HUES64 (cell line): ENCODE measurements around the gene KCNH1.
"Not testable (repeated sequence)": the region's sequence is repeated elsewhere in the genome, so short reads cannot be mapped to it uniquely, and the experiment has no call there.

Experiments used
- H3K27ac ChIP-seq: 2 replicates; pipeline ENCODE4 v1.7.0; 2013; ENCODE audit warnings: low read depth, low read length, inconsistent platforms
- H3K27me3 ChIP-seq: 2 replicates; pipeline ENCODE4 v1.6.1; 2013; ENCODE audit warnings: mild to moderate bottlenecking, low read length; ENCODE audit not compliant: insufficient read depth
- H3K36me3 ChIP-seq: 2 replicates; pipeline ENCODE4 v1.6.1; 2013; ENCODE audit warnings: mild to moderate bottlenecking, low read length; ENCODE audit not compliant: insufficient read depth
- H3K4me1 ChIP-seq: 2 replicates; pipeline ENCODE4 v1.6.1; 2013; ENCODE audit warnings: mild to moderate bottlenecking, low read length, moderate library complexity; ENCODE audit not compliant: insufficient read depth
- H3K4me3 ChIP-seq: 2 replicates; pipeline ENCODE4 v1.5.1; 2013; ENCODE audit warnings: mild to moderate bottlenecking, low read length, moderate library complexity
- H3K9ac ChIP-seq: 2 replicates; pipeline ENCODE4 v1.6.1; 2013; ENCODE audit warnings: mild to moderate bottlenecking, low read depth, low read length
- H3K9me3 ChIP-seq: 2 replicates; pipeline ENCODE4 v1.6.1; 2013; ENCODE audit warnings: low read depth, low read length; ENCODE audit not compliant: insufficient read depth
- WGBS: fragments of 150-250, 120-280 bp; methylation state at CpG from one replicate; pipeline ENCODE4 v1.1.7; 2013; ENCODE audit warnings: missing lambda C conversion rate; 5-methylcytosine and 5-hydroxymethylcytosine counted together

The KCNH1 gene

GRCh38 chr1:211009944-211010343 lies 124.0 kb downstream of the KCNH1 start:
- no peak overlapping the region for H3K27ac ChIP-seq
- no peaks in the 10 kb centered on the region for H3K27me3 ChIP-seq
- H3K9me3 ChIP-seq, result no peaks in the 10 kb centered on the region
- no peaks in the 10 kb centered on the region for H3K36me3 ChIP-seq
- no peak overlapping the region for H3K4me3 ChIP-seq
- no peak overlapping the region for H3K9ac ChIP-seq
- no peaks in the 10 kb centered on the region for H3K4me1 ChIP-seq
- WGBS, result 91% methylated on average over 4 of the region's 5 CpGs

DNA sequence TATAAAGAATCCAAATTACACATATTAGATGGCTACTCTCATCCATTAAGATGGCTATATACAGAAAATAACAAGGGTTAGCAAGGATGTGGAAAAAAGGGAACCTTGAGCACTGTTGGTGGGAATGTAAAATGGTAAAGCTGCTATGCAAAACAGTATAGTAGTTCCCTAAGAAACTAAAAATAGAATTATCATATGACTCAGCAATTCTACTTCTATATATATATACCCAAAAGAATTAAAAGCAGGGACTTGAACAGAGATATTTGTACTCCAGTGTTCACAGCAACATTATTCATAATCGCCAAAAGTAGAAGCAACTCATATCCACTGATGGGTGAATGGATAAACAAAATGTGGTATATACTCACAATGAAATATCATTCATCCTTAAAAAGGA lies 126.1 kb downstream of the KCNH1 start:
- H3K4me3 ChIP-seq, result no peak overlapping the region
- H3K9ac ChIP-seq, result no peak overlapping the region
- no peaks in the 10 kb centered on the region for H3K9me3 ChIP-seq
- no peak overlapping the region for H3K27ac ChIP-seq
- H3K27me3 ChIP-seq, result no peaks in the 10 kb centered on the region
- no CpG with 5 or more reads among the region's 1 CpG for WGBS
- no peaks in the 10 kb centered on the region for H3K36me3 ChIP-seq
- no peaks in the 10 kb centered on the region for H3K4me1 ChIP-seq

- H3K27ac ChIP-seq, H3K9ac ChIP-seq, H3K27me3 ChIP-seq, H3K4me3 ChIP-seq, H3K36me3 ChIP-seq, H3K4me1 ChIP-seq: not testable (repeated sequence)
- WGBS, result 97% methylated on average over 13 of the region's 13 CpGs
- H3K9me3 ChIP-seq, result peaks cover 16% of the 10 kb centered on the region
Measured at GRCh38 chr1:210995931-210996330, 138.0 kb downstream of the KCNH1 start.

GRCh38 chr1:210992837-210993236 lies 141.1 kb downstream of the KCNH1 start:
- WGBS, result 90% methylated on average over 3 of the region's 4 CpGs
- Histone ChIP-seq H3K27ac (no peak overlapping the region), H3K9me3 (peaks cover 21% of the 10 kb centered on the region), H3K9ac (no peak overlapping the region), H3K36me3 (no peaks in the 10 kb centered on the region), H3K27me3 (no peaks in the 10 kb centered on the region), H3K4me1 (no peaks in the 10 kb centered on the region), H3K4me3 (no peak overlapping the region)

DNA sequence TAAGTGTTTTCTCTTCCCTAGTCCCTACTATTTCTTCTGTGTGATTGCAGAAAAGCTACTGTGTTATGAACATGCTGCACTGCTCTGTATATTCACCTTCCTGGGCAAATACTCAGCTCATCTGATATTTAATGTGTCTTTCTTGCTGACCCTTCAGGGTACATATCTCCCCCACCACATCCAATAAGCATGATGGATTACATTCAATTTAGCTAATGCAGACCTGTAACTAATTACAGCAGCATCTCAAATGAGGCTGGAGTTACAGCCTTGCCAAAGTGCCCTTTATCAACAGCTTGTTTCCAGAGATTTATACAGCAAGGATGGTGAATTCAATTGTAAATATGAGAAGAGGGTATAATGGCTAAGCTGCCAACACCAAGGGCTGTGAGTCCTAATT lies 144.0 kb downstream of the KCNH1 start:
- H3K4me3 ChIP-seq, result no peak overlapping the region
- no peaks in the 10 kb centered on the region for H3K27me3 ChIP-seq
- H3K9me3 ChIP-seq, result peaks cover 6% of the 10 kb centered on the region
- H3K9ac ChIP-seq, result no peak overlapping the region
- H3K27ac ChIP-seq, result no peak overlapping the region
- no peaks in the 10 kb centered on the region for H3K4me1 ChIP-seq
- no peaks in the 10 kb centered on the region for H3K36me3 ChIP-seq

GRCh38 chr1:210981490-210981889 lies 152.5 kb downstream of the KCNH1 start:
- Histone ChIP-seq H3K4me1 (no peaks in the 10 kb centered on the region), H3K9me3 (0 out of 2 replicates have a peak, but pooled peaks cover 4% of the 10 kb centered on the region), H3K4me3 (no peak overlapping the region), H3K27me3 (no peaks in the 10 kb centered on the region), H3K9ac (no peak overlapping the region), H3K27ac (no peak overlapping the region), H3K36me3 (no peaks in the 10 kb centered on the region)
- WGBS, result no CpG with 5 or more reads among the region's 1 CpG

- Histone ChIP-seq H3K4me1 (no peaks in the 10 kb centered on the region), H3K27me3 (no peaks in the 10 kb centered on the region), H3K9me3 (0 out of 2 replicates have a peak, but pooled peaks cover 4% of the 10 kb centered on the region), H3K9ac (no peak overlapping the region), H3K36me3 (no peaks in the 10 kb centered on the region), H3K4me3 (no peak overlapping the region), H3K27ac (no peak overlapping the region)
Measured at GRCh38 chr1:210980082-210980481, 153.9 kb downstream of the KCNH1 start.

- Histone ChIP-seq H3K36me3 (no peaks in the 10 kb centered on the region), H3K27ac (no peak overlapping the region), H3K27me3 (no peaks in the 10 kb centered on the region), H3K9ac (no peak overlapping the region), H3K9me3 (0 out of 2 replicates have a peak, but pooled peaks cover 4% of the 10 kb centered on the region), H3K4me1 (no peaks in the 10 kb centered on the region), H3K4me3 (no peak overlapping the region)
- 85% methylated on average over 2 of the region's 3 CpGs for WGBS
Measured at GRCh38 chr1:210978974-210979354, 155.0 kb downstream of the KCNH1 start.

GRCh38 chr1:210978316-210978973 lies 155.5 kb downstream of the KCNH1 start:
- H3K36me3 ChIP-seq, result no peaks in the 10 kb centered on the region
- no peak overlapping the region for H3K27ac ChIP-seq
- H3K27me3 ChIP-seq, result no peaks in the 10 kb centered on the region
- H3K9ac ChIP-seq, result no peak overlapping the region
- no peaks in the 10 kb centered on the region for H3K4me1 ChIP-seq
- H3K9me3 ChIP-seq, result 0 out of 2 replicates have a peak, but pooled peaks cover 4% of the 10 kb centered on the region
- no peak overlapping the region for H3K4me3 ChIP-seq
- WGBS, result 91% methylated on average over 3 of the region's 6 CpGs

GRCh38 chr1:210951279-210951678 lies 182.7 kb downstream of the KCNH1 start:
- Histone ChIP-seq H3K9ac (no peak overlapping the region), H3K27ac (no peak overlapping the region), H3K27me3 (no peaks in the 10 kb centered on the region), H3K4me1 (no peaks in the 10 kb centered on the region), H3K9me3 (no peaks in the 10 kb centered on the region), H3K4me3 (no peak overlapping the region), H3K36me3 (no peaks in the 10 kb centered on the region)
- WGBS, result 82% methylated on average over 6 of the region's 7 CpGs

GRCh38 chr1:210949940-210950546 lies 183.9 kb downstream of the KCNH1 start:
- not testable (repeated sequence) for H3K27ac ChIP-seq, H3K27me3 ChIP-seq
- no CpG with 5 or more reads among the region's 2 CpGs for WGBS

GRCh38 chr1:210949489-210949888 lies 184.5 kb downstream of the KCNH1 start:
- Histone ChIP-seq H3K9ac (no peak overlapping the region), H3K4me1 (no peaks in the 10 kb centered on the region), H3K27ac (no peak overlapping the region), H3K27me3 (no peaks in the 10 kb centered on the region), H3K4me3 (no peak overlapping the region), H3K9me3 (no peaks in the 10 kb centered on the region), H3K36me3 (no peaks in the 10 kb centered on the region)
- WGBS, result 90% methylated on average over 7 of the region's 7 CpGs

More at GRCh38 chr1:210949940-210950546, 183.9 kb downstream of the KCNH1 start:
- not testable (repeated sequence) for H3K9ac ChIP-seq, H3K9me3 ChIP-seq, H3K4me1 ChIP-seq, H3K36me3 ChIP-seq, H3K4me3 ChIP-seq
